Measurements from ENCODE around the gene TMPO. TPM values are rescaled to one million over a fixed set of nuclear protein-coding genes. Genes with fewer than 3 reads are reported as not detected.
A peak's percentile ranks its signal among the peaks of the same experiment; 100 is the strongest.
"Not testable (repeated sequence)": the region's sequence is repeated elsewhere in the genome, so short reads cannot be mapped to it uniquely, and the experiment has no call there.

Gene TMPO
- total and polyA plus RNA-seq, 2 experiments from 2014 or later, result 26.6 to 123 TPM

DNA sequence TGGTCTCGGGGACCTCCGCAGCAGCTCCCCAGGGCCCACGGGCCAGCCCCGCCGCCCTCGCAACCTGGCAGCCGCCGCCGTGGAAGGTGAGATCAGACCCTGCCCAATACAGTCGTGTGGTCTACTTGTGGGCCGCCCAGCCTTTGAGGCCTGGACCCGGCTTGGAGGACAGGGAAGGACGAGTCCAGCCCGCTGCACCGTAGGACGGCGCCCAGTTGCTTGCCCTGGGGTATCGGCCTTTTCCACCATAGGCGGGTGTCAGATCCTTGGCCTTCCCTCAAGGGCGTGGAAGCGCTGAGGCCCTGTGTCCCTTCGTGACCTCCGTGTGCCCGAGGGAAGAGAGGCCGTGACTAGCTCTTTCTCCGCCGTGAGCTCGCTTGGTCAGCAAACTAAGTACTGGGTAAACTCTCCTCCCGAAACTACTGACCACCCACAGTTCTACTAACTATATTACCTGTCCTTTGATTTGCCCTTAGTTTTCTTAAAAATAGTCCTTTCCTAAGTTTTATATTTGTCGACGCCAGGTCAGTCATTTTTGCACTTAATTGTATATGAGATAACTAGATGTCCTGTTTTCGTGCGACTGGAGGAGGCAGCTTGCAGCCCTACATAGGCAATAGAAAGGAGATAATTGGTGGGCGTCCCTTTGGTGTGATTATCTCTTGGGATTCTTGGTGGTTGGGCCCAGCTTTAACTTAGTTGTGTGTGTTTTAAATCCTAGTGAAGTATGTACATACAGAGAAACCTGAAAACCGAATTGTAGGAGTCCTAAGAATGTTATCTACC, 78.9 kb downstream of the TMPO start:
- H3K4me1 ChIP-seq (ENCODE audit: low read depth), result peaks cover 15% of the 10 kb centered on the region
- H3K27me3 ChIP-seq, result no peaks in the 10 kb centered on the region
- TF ChIP-seq, protein P1, sequence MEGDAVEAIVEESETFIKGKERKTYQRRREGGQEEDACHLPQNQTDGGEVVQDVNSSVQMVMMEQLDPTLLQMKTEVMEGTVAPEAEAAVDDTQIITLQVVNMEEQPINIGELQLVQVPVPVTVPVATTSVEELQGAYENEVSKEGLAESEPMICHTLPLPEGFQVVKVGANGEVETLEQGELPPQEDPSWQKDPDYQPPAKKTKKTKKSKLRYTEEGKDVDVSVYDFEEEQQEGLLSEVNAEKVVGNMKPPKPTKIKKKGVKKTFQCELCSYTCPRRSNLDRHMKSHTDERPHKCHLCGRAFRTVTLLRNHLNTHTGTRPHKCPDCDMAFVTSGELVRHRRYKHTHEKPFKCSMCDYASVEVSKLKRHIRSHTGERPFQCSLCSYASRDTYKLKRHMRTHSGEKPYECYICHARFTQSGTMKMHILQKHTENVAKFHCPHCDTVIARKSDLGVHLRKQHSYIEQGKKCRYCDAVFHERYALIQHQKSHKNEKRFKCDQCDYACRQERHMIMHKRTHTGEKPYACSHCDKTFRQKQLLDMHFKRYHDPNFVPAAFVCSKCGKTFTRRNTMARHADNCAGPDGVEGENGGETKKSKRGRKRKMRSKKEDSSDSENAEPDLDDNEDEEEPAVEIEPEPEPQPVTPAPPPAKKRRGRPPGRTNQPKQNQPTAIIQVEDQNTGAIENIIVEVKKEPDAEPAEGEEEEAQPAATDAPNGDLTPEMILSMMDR (IDR thresholded peaks at IDR 0.05; ENCODE audit: low read depth, low read length), result no peak
- DNase-seq (ENCODE audit: low read depth in 1 of 2, low spot score in 1 of 2), result peak; percentile 29 to 45
- peak overlapping the region; percentile 96 for H3K4me3 ChIP-seq
- no peaks in the 10 kb centered on the region for H3K9me3 ChIP-seq (ENCODE audit: low read depth)
- H3K27ac ChIP-seq, result peak overlapping the region; percentile 97
- peaks cover 33% of the 10 kb centered on the region for H3K36me3 ChIP-seq

DNA sequence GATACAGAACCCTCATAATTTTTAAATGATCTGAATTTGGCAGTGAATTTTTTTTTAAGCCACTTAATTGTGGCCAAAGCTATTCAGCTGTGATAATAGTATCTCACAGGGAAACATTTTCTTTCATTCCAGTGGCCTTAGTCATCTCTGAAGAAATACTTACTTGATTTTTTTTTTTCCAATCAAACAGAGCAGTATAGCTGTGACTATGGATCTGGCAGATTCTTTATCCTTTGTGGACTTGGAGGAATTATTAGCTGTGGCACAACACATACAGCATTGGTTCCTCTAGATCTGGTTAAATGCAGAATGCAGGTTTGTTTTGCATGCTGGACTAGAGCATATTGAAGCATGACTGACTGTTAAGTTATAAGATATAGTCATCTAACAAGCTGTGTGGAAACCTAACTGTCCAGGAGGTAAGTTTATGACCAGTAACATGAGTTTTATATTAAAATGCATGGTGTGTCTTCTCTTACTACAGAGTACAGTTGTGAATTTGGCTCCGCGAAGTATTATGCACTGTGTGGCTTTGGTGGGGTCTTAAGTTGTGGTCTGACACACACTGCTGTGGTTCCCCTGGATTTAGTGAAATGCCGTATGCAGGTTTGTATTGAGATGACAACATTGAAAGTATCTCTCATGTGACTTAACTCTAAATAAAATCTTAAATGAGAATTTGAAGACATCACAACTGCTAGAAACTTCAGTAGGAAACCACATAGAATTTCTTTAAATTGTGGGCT, 80.0 kb downstream of the TMPO start:
- Histone ChIP-seq H3K4me3 (peak overlapping the region; percentile 96), H3K4me1 (ENCODE audit: low read depth) (peaks cover 15% of the 10 kb centered on the region), H3K27ac (peak overlapping the region; percentile 97), H3K36me3 (peaks cover 44% of the 10 kb centered on the region), H3K27me3 (no peaks in the 10 kb centered on the region), H3K9me3 (ENCODE audit: low read depth) (no peaks in the 10 kb centered on the region)
- TF ChIP-seq, protein P1 (IDR thresholded peaks at IDR 0.05; ENCODE audit: low read depth, low read length), result no peak
- DNase-seq (ENCODE audit: low read depth in 1 of 2, low spot score in 1 of 2), result peak in 1 of 2 donors; percentile 75

DNA sequence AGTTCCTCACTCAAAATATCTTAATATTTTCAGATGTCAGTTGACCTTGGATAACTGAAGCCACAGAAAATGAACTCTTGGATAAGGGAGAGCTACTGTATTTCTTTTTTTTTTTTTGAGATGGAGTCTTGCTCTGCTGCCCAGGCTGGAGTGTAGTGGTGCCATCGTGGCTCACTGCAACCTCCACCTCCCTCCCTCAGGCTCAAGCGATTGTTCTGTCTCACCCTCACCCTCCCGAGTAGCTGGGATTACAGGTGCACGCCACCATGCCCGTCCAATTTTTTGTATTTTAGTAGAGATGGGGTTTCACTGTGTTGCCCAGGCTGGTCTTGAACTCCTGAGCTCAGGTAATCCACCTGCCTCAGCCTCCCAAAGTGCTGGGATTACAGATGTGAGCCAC, 81.9 kb downstream of the TMPO start:
- DNase-seq (ENCODE audit: low read depth in 1 of 2, low spot score in 1 of 2); H3K4me3 ChIP-seq; H3K27ac ChIP-seq; H3K27me3 ChIP-seq; H3K9me3 ChIP-seq (ENCODE audit: low read depth): not testable (repeated sequence)
- Histone ChIP-seq H3K4me1 (ENCODE audit: low read depth) (peaks cover 15% of the 10 kb centered on the region), H3K36me3 (peaks cover 63% of the 10 kb centered on the region)

Other genes starting within 250 kb of the TMPO start
- 1,140 and 1,319 TPM in 2 replicates for gene SLC25A3, start 78.1 kb downstream of the TMPO start, total RNA-seq
- gene SLC25A3, start 78.1 kb downstream of the TMPO start, polyA plus RNA-seq, result 711 and 804 TPM in 2 replicates
- gene IKBIP, start 129.2 kb downstream of the TMPO start, total RNA-seq, result 19.7 and 25.6 TPM in 2 replicates
- gene IKBIP, start 129.2 kb downstream of the TMPO start, polyA plus RNA-seq, result 22.7 and 31.7 TPM in 2 replicates
- 13.6 and 13.8 TPM in 2 replicates for gene APAF1, start 129.7 kb downstream of the TMPO start, total RNA-seq
- 11.8 and 13.4 TPM in 2 replicates for gene APAF1, start 129.7 kb downstream of the TMPO start, polyA plus RNA-seq

Data from cardiac muscle cell (in vitro differentiated cells and primary cell).